ENCODE data around the gene FBXO31. TPM values are rescaled to one million over a fixed set of nuclear protein-coding genes. Genes with fewer than 3 reads are reported as not detected.

FBXO31 gene
- total RNA-seq, 2 donors from 2014 or later: 18.6 to 22.1 TPM

DNA sequence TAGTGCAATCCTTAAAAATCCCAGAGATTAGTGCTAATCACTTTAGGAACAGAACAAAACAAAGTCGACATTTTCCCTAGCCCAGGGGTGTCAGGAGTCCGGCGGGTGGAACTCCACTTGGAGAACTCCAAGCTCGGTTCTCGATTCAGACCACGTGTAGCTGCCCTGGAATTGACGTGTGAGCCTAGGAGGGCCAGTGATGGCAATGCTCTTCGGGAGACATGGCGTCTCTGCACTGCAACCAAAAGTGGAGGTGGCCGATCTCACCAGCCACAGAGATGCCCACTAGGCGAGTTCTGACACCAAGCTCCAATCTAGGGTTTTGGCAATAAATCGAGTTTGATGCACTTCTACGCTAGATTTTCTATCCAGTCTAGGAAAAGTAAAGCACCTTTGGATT lies 26.2 kb upstream of the FBXO31 start:
- Histone ChIP-seq H3K27ac (ENCODE audit: low read depth, low read length) (no peak overlapping the region), H3K9me3 (ENCODE audit: control insufficient read depth, low read length) (no peaks in the 10 kb centered on the region), H3K4me1 (ENCODE audit: control insufficient read depth, insufficient read depth, low read length) (no peaks in the 10 kb centered on the region), H3K4me3 (ENCODE audit: low read length) (no peak overlapping the region), H3K27me3 (ENCODE audit: control insufficient read depth, insufficient read depth, low read length, poor library complexity, severe bottlenecking) (no peaks in the 10 kb centered on the region), H3K36me3 (ENCODE audit: control insufficient read depth, insufficient read depth, low read length) (peaks cover 70% of the 10 kb centered on the region), H3K9ac (ENCODE audit: extremely low read depth, low read length, poor library complexity, severe bottlenecking) (no peak overlapping the region)
- Mint-ChIP-seq H3K36me3 (ENCODE audit: low read depth) (peaks cover 63% of the 10 kb centered on the region), H3K27me3 (ENCODE audit: insufficient read depth) (no peaks in the 10 kb centered on the region), H3K4me3 (no peak overlapping the region), H3K9me3 (no peaks in the 10 kb centered on the region), H3K4me1 (peaks cover 8% of the 10 kb centered on the region), H3K27ac (no peak overlapping the region)
- TF ChIP-seq, protein P1, sequence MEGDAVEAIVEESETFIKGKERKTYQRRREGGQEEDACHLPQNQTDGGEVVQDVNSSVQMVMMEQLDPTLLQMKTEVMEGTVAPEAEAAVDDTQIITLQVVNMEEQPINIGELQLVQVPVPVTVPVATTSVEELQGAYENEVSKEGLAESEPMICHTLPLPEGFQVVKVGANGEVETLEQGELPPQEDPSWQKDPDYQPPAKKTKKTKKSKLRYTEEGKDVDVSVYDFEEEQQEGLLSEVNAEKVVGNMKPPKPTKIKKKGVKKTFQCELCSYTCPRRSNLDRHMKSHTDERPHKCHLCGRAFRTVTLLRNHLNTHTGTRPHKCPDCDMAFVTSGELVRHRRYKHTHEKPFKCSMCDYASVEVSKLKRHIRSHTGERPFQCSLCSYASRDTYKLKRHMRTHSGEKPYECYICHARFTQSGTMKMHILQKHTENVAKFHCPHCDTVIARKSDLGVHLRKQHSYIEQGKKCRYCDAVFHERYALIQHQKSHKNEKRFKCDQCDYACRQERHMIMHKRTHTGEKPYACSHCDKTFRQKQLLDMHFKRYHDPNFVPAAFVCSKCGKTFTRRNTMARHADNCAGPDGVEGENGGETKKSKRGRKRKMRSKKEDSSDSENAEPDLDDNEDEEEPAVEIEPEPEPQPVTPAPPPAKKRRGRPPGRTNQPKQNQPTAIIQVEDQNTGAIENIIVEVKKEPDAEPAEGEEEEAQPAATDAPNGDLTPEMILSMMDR (conservative IDR thresholded peaks at IDR 0.05): no peak
- peak; percentile 30 for DNase-seq
- 96 to 98% methylated on average over 13 of the region's 13 CpGs for WGBS, 2 experiments (ENCODE audit: insufficient coverage in 1 of 2, insufficient read length in 1 of 2)

DNA sequence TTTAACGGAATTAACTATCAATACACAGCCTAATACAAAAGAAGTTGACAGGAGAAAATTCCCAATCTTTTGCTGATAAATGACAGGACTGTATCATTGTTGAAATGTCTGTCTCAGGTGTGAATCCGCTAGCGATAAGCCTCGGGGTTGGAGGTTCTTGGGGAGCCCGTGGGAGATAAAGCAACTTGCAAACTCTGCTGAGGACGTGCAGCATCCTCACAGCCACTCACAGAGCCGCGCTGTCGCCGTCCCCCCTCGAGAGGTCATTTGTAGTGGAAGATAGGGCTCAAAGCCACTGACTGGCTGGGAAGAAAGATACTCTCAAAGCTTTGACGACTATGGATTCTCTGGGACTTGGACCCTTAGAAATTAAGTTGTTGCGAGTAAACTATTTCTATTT lies 25.6 kb upstream of the FBXO31 start:
- H3K4me1 ChIP-seq (ENCODE audit: control insufficient read depth, insufficient read depth, low read length): no peaks in the 10 kb centered on the region
- Mint-ChIP-seq H3K36me3 (ENCODE audit: low read depth) (peaks cover 68% of the 10 kb centered on the region), H3K27ac (no peak overlapping the region), H3K9me3 (no peaks in the 10 kb centered on the region), H3K4me3 (no peak overlapping the region), H3K27me3 (ENCODE audit: insufficient read depth) (no peaks in the 10 kb centered on the region), H3K4me1 (peaks cover 8% of the 10 kb centered on the region)
- DNase-seq: peak; percentile 34
- no peak overlapping the region for H3K9ac ChIP-seq (ENCODE audit: extremely low read depth, low read length, poor library complexity, severe bottlenecking)
- peaks cover 71% of the 10 kb centered on the region for H3K36me3 ChIP-seq (ENCODE audit: control insufficient read depth, insufficient read depth, low read length)
- H3K27me3 ChIP-seq (ENCODE audit: control insufficient read depth, insufficient read depth, low read length, poor library complexity, severe bottlenecking): no peaks in the 10 kb centered on the region
- H3K9me3 ChIP-seq (ENCODE audit: control insufficient read depth, low read length): no peaks in the 10 kb centered on the region
- no peak overlapping the region for H3K27ac ChIP-seq (ENCODE audit: low read depth, low read length)
- H3K4me3 ChIP-seq (ENCODE audit: low read length): no peak overlapping the region
- TF ChIP-seq, protein P1 (conservative IDR thresholded peaks at IDR 0.05): no peak
- WGBS, 2 experiments (ENCODE audit: insufficient coverage in 1 of 2, insufficient read length in 1 of 2): 93 to 98% methylated on average over 12 to 13 of the region's 13 CpGs

DNA sequence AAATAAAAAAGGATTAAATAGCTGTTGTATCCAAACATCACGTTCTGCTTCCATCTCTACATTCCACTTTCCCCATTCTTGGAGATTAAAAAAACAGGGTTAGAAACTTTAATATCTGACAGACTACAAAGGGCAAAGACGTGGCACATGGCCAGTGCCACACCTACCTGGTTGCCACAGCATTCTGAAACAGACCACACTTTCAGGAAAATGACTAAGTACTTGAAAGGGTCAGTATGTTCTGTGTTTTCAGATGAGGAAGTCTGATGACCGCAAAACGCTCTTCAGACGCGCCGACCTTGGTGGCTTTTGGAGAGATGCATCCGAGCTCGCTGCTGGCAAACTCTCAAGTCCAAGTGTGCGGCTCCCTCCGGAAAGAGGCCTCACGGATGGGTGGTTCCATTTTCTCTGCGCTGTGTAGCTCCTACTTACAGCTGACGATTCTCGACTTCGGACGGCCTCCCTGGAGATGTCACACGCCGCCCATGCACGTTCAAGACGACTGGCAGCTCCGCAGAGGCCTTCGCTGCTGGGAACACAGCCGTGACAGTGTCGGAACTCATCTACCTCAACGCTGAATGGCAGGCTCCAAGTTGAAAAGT lies 24.0 kb upstream of the FBXO31 start:
- H3K4me3 Mint-ChIP-seq: no peak overlapping the region
- no peaks in the 10 kb centered on the region for H3K4me1 ChIP-seq (ENCODE audit: control insufficient read depth, insufficient read depth, low read length)
- H3K27me3 Mint-ChIP-seq (ENCODE audit: insufficient read depth): no peaks in the 10 kb centered on the region
- H3K9me3 ChIP-seq (ENCODE audit: control insufficient read depth, low read length): no peaks in the 10 kb centered on the region
- no peak overlapping the region for H3K27ac Mint-ChIP-seq
- peaks cover 69% of the 10 kb centered on the region for H3K36me3 Mint-ChIP-seq (ENCODE audit: low read depth)
- DNase-seq: peak; percentile 41
- no peak overlapping the region for H3K4me3 ChIP-seq (ENCODE audit: low read length)
- TF ChIP-seq, protein P1 (conservative IDR thresholded peaks at IDR 0.05): no peak
- H3K36me3 ChIP-seq (ENCODE audit: control insufficient read depth, insufficient read depth, low read length): peaks cover 79% of the 10 kb centered on the region
- no peak overlapping the region for H3K9ac ChIP-seq (ENCODE audit: extremely low read depth, low read length, poor library complexity, severe bottlenecking)
- no peaks in the 10 kb centered on the region for H3K27me3 ChIP-seq (ENCODE audit: control insufficient read depth, insufficient read depth, low read length, poor library complexity, severe bottlenecking)
- WGBS, 2 experiments (ENCODE audit: insufficient coverage in 1 of 2, insufficient read length in 1 of 2): 95 to 98% methylated on average over 21 to 26 of the region's 26 CpGs
- peaks cover 8% of the 10 kb centered on the region for H3K4me1 Mint-ChIP-seq
- H3K9me3 Mint-ChIP-seq: no peaks in the 10 kb centered on the region
- no peak overlapping the region for H3K27ac ChIP-seq (ENCODE audit: low read depth, low read length)

Measured in endodermal cell (in vitro differentiated cells).